WTC11 (cell line): Measurements from ENCODE around the gene VPS33B. TPM values are rescaled to one million over a fixed set of nuclear protein-coding genes. Genes with fewer than 3 reads are reported as not detected.

Experiments used
- ATAC-seq: fragments of 200-7000 bp; cut with Tn5 transposase; 2 replicates; pipeline ENCODE4 v1.10.0; 2021; ENCODE audit warnings: mild to moderate bottlenecking, moderate library complexity
- CTCF ChIA-PET: fragments of 300-600 bp; sonication (Branson Sonifier 250); formaldehyde crosslinking; loops from one replicate; lab custom pipeline; 2021; ENCODE audit warnings: antibody characterized with exemption; lab: Charles Lee
- POLR2A ChIA-PET: fragments of 350-600 bp; sonication (Branson Sonifier 250); formaldehyde crosslinking; loops from one replicate; lab custom pipeline; 2021; ENCODE audit warnings: antibody characterized with exemption; lab: Charles Lee
- DNase-seq: peaks from one replicate; pipeline ENCODE4 v3.0.0; 2021; ENCODE audit warnings: low spot score
- H3K27ac Mint-ChIP-seq: 2 replicates; pipeline ENCODE4 v1.8.0; 2021; ENCODE audit warnings: mixed read lengths
- H3K27me3 Mint-ChIP-seq: 2 replicates; pipeline ENCODE4 v1.8.0; 2021; ENCODE audit warnings: low read depth, mild to moderate bottlenecking, moderate library complexity, mixed read lengths
- H3K36me3 Mint-ChIP-seq: 2 replicates; pipeline ENCODE4 v1.8.0; 2021; ENCODE audit warnings: mixed read lengths
- H3K4me1 Mint-ChIP-seq: 2 replicates; pipeline ENCODE4 v1.8.0; 2022; ENCODE audit warnings: mixed read lengths
- H3K4me3 Mint-ChIP-seq: 2 replicates; pipeline ENCODE4 v1.8.0; 2021; ENCODE audit warnings: mild to moderate bottlenecking, moderate library complexity, mixed read lengths
- H3K9me3 Mint-ChIP-seq: 2 replicates; pipeline ENCODE4 v1.8.0; 2021; ENCODE audit warnings: mixed read lengths
- AR ChIP-seq: fragments of 250-450 bp; sonication (Bioruptor Pico); IDR thresholded peaks from 2 replicates; pipeline ENCODE4 v1.9.0; 2021; ENCODE audit warnings: mild to moderate bottlenecking
- HMGXB4 ChIP-seq: sonication (generic); formaldehyde crosslinking; IDR thresholded peaks from 2 replicates; pipeline ENCODE4 v1.8.1; 2023; ENCODE audit warnings: mild to moderate bottlenecking, moderate library complexity, missing genetic modification reagents
- MAX ChIP-seq: sonication (generic); formaldehyde crosslinking; IDR thresholded peaks from 2 replicates; pipeline ENCODE4 v1.8.0; 2022; ENCODE audit warnings: mild to moderate bottlenecking, missing genetic modification reagents
- MYBL2 ChIP-seq: sonication (generic); formaldehyde crosslinking; IDR thresholded peaks from 2 replicates; pipeline ENCODE4 v1.8.1; 2023; ENCODE audit warnings: mild to moderate bottlenecking, moderate library complexity, missing genetic modification reagents
- NFATC4 ChIP-seq: fragments of 250-450 bp; sonication (Bioruptor Pico); IDR thresholded peaks from 2 replicates; pipeline ENCODE4 v1.9.0; 2021; ENCODE audit warnings: mild to moderate bottlenecking
- OVOL2 ChIP-seq: fragments of 250-450 bp; sonication (Bioruptor Pico); IDR thresholded peaks from 2 replicates; pipeline ENCODE4 v1.9.0; 2021; ENCODE audit warnings: mild to moderate bottlenecking, borderline replicate concordance
- SP1 ChIP-seq: sonication (generic); formaldehyde crosslinking; conservative IDR thresholded peaks from 2 replicates; pipeline ENCODE4 v1.8.1; 2022; ENCODE audit warnings: missing genetic modification reagents
- STAT6 ChIP-seq: sonication (generic); formaldehyde crosslinking; conservative IDR thresholded peaks from 2 replicates; pipeline ENCODE4 v1.8.1; 2023; ENCODE audit warnings: mild to moderate bottlenecking, low read depth, missing genetic modification reagents, moderate library complexity
- ZBTB43 ChIP-seq: sonication (generic); formaldehyde crosslinking; IDR thresholded peaks from 2 replicates; pipeline ENCODE4 v1.8.1; 2023; ENCODE audit warnings: mild to moderate bottlenecking, missing genetic modification reagents
- ZMAT4 ChIP-seq: fragments of 250-450 bp; sonication (Bioruptor Pico); IDR thresholded peaks from 2 replicates; pipeline ENCODE4 v1.9.0; 2021; ENCODE audit warnings: mild to moderate bottlenecking
- ZNF219 ChIP-seq: sonication (generic); formaldehyde crosslinking; IDR thresholded peaks from 2 replicates; pipeline ENCODE4 v1.8.0; 2023; ENCODE audit warnings: missing genetic modification reagents, mild to moderate bottlenecking, borderline replicate concordance
- ZNF281 ChIP-seq: sonication (generic); formaldehyde crosslinking; IDR thresholded peaks from 2 replicates; pipeline ENCODE4 v1.8.0; 2023; ENCODE audit warnings: mild to moderate bottlenecking, missing genetic modification reagents
- ZNF317 ChIP-seq: sonication (generic); formaldehyde crosslinking; IDR thresholded peaks from 2 replicates; pipeline ENCODE4 v1.8.1; 2023; ENCODE audit warnings: low read depth, mild to moderate bottlenecking, moderate library complexity, missing genetic modification reagents, borderline replicate concordance
- total RNA-seq: library from RNA; stranded (reverse); gene quantifications from 3 replicates; pipeline ENCODE4 v1.2.3, GENCODE V29; 2021

The VPS33B gene
- total RNA-seq, 1 experiment from 2014 or later = 21.1 TPM

GRCh38 chr15:90956274-90957030, 65.9 kb downstream of the VPS33B start (continued):
- TF ChIP-seq STAT6 (CRISPR knock-in tag) = no peak
- 0 out of 2 replicates have a peak, but pooled peaks have one; percentile 36 for TF ChIP-seq ZNF317
- TF ChIP-seq ZNF219 (CRISPR knock-in tag) = no peak
- 0 out of 2 replicates have a peak, but pooled peaks have one; percentile 50 for TF ChIP-seq ZBTB43 (CRISPR knock-in tag)
- TF ChIP-seq OVOL2 (CRISPR knock-in tag) = no peak
- peak; percentile 96 for TF ChIP-seq HMGXB4 (CRISPR knock-in tag)
- peak; percentile 5; the same call in 1 of the 2 replicates for TF ChIP-seq MYBL2 (CRISPR knock-in tag)
- no peak for TF ChIP-seq AR (CRISPR knock-in tag)
- TF ChIP-seq SP1 = peak; percentile 35

GRCh38 chr15:90955624-90956273, 66.6 kb downstream of the VPS33B start:
- H3K36me3 Mint-ChIP-seq = peaks cover 34% of the 10 kb centered on the region
- H3K9me3 Mint-ChIP-seq = no peaks in the 10 kb centered on the region
- POLR2A ChIA-PET = interaction anchor here (1.2 to 2.1 kb wide), 2 partner anchors 21 to 52 kb away, joined by 3 to 10 read pairs; partner anchors contain the start of gene UNC45A
- no peak for TF ChIP-seq ZNF281 (CRISPR knock-in tag)
- no peak for TF ChIP-seq NFATC4 (CRISPR knock-in tag)
- no peak for TF ChIP-seq MAX (CRISPR knock-in tag)
- no peak for TF ChIP-seq STAT6 (CRISPR knock-in tag)
- no peak for TF ChIP-seq ZMAT4 (CRISPR knock-in tag)
- peak overlapping the region; percentile 74 for H3K4me3 Mint-ChIP-seq
- H3K27me3 Mint-ChIP-seq = no peaks in the 10 kb centered on the region
- ATAC-seq (no peak), DNase-seq (no peak)
- peaks cover 16% of the 10 kb centered on the region for H3K4me1 Mint-ChIP-seq
- CTCF ChIA-PET = interaction anchor here (0.7 to 6.2 kb wide), 29 partner anchors 9 to 336 kb away, joined by 3 to 264 read pairs (median 9); partner anchors contain the start of genes HDDC3, MAN2A2, PRC1 and UNC45A
- H3K27ac Mint-ChIP-seq = no peak overlapping the region; the same call in 1 of the 2 replicates
